Karpas-422 (cell line): ENCODE measurements around the gene PGM5. TPM values are rescaled to one million over a fixed set of nuclear protein-coding genes. Genes with fewer than 3 reads are reported as not detected.
"Not testable (repeated sequence)": the region's sequence is repeated elsewhere in the genome, so short reads cannot be mapped to it uniquely, and the experiment has no call there.

Experiments used
- DNase-seq: peaks from one replicate; pipeline ENCODE4 v3.0.0-alpha.2; 2015
- H2AFZ ChIP-seq: fragments of 200-600 bp; sonication (generic); 2 replicates; pipeline ENCODE4 v1.6.1; 2014; ENCODE audit warnings: antibody characterized with exemption, low read length, mixed read lengths
- H3K27ac ChIP-seq: fragments of 200-600 bp; sonication (generic); 2 replicates; pipeline ENCODE4 v1.5.1; 2014; ENCODE audit warnings: mild to moderate bottlenecking, low read length, moderate library complexity
- H3K27me3 ChIP-seq: fragments of 200-600 bp; sonication (generic); 2 replicates; pipeline ENCODE4 v1.6.1; 2014; ENCODE audit warnings: low read length, mixed read lengths
- H3K36me3 ChIP-seq: fragments of 200-600 bp; sonication (generic); 2 replicates; pipeline ENCODE4 v1.6.1; 2014; ENCODE audit warnings: low read length, mixed read lengths; ENCODE audit not compliant: insufficient read depth
- H3K4me1 ChIP-seq: fragments of 200-600 bp; sonication (generic); 2 replicates; pipeline ENCODE4 v1.6.1; 2014; ENCODE audit warnings: mild to moderate bottlenecking, low read length, mixed read lengths
- H3K4me2 ChIP-seq: fragments of 200-600 bp; sonication (generic); 2 replicates; pipeline ENCODE4 v1.6.1; 2014; ENCODE audit warnings: low read length, low read depth, mild to moderate bottlenecking; ENCODE audit not compliant: poor library complexity, severe bottlenecking
- H3K4me3 ChIP-seq: fragments of 200-600 bp; sonication (generic); 2 replicates; pipeline ENCODE4 v1.5.1; 2014; ENCODE audit warnings: mild to moderate bottlenecking, antibody characterized with exemption, low read length, mixed read lengths
- H3K79me2 ChIP-seq: fragments of 200-600 bp; sonication (generic); 2 replicates; pipeline ENCODE4 v1.6.1; 2014; ENCODE audit warnings: mild to moderate bottlenecking, low read length, mixed read lengths
- H3K9ac ChIP-seq: fragments of 200-600 bp; sonication (generic); 2 replicates; pipeline ENCODE4 v1.6.0; 2014; ENCODE audit warnings: low read length
- H3K9me2 ChIP-seq: fragments of 200-600 bp; sonication (generic), shearing (Covaris generic); replicated peaks from 2 replicates; pipeline ENCODE4 v1.6.0; 2014; ENCODE audit warnings: mild to moderate bottlenecking, low read length, moderate library complexity; ENCODE audit not compliant: insufficient read depth
- H3K9me3 ChIP-seq: fragments of 300-700, 200-600 bp; sonication (generic); 2 replicates; pipeline ENCODE4 v1.6.1; 2014; ENCODE audit warnings: low read length, mixed read lengths
- H4K20me1 ChIP-seq: fragments of 200-600 bp; sonication (generic); 2 replicates; pipeline ENCODE4 v1.6.1; 2014; ENCODE audit warnings: mild to moderate bottlenecking, antibody characterized with exemption, low read length, low read depth; ENCODE audit not compliant: insufficient read depth
- total RNA-seq: library from RNA; depleted of rRNA; stranded (reverse); fragments of >200 nt; shearing (Covaris generic); gene quantifications from 2 replicates; pipeline ENCODE4 v1.2.3, GENCODE V29; 2014; ENCODE audit warnings: low replicate concordance; rRNA removed

PGM5 gene
- total RNA-seq, result 0.11 TPM in 1 of 2 replicates, not detected in the other

DNA sequence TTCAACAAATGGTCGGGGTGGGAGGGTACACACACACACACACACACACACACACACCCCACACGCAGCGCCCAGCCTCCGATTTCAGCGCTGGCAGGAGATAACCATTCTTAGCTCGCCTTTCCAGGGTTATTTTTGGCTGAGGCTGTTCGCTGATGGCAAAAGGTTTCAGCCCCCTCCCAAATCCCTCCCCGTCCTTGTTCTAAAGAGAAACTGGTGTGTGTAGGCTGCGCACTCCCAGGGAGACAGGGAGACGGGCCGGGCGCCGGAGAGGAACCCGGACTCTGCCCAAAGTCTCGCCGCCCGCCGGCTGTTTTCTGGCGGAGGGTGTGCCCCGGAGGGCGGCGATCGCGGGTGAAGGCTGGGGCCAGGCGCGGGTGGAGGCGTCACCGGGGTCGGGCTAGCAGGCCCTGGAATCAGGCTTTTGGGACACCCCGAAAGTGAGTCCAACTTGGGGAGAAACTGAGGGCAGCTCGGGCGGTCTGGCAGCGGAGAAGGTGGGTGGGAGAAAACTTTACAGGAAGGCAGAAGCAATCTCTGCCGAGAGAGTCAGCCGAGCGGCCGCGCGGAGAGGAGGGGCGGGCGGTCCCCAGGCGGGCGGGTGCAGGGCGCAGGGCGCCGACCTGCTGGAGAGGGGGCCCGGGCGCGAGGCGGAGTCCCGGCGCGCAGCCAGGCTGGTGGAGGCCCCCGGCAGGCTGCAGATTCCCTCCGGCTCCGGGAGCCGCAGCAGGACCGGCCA lies at the start of gene PGM5:
TSS of gene PGM5 (plus strand) at position 232 of the 739 bp plus-strand sequence. CDS start 517 bp downstream, outside the sequence.
- H3K4me2 ChIP-seq, result not testable (repeated sequence)

GRCh38 chr9:68307127-68307526 lies 49.3 kb upstream of the PGM5 start:
- H2AFZ ChIP-seq, H3K4me1 ChIP-seq, H3K9me3 ChIP-seq, H3K79me2 ChIP-seq, H3K9ac ChIP-seq, DNase-seq, H3K4me2 ChIP-seq, H3K9me2 ChIP-seq, H4K20me1 ChIP-seq, H3K4me3 ChIP-seq, H3K27ac ChIP-seq, H3K36me3 ChIP-seq, H3K27me3 ChIP-seq: not testable (repeated sequence)

More for the DNA sequence above, at the start of gene PGM5:
- not testable (repeated sequence) for H4K20me1 ChIP-seq, H2AFZ ChIP-seq, H3K9me2 ChIP-seq, H3K9ac ChIP-seq, H3K79me2 ChIP-seq, H3K4me3 ChIP-seq, H3K4me1 ChIP-seq, H3K9me3 ChIP-seq, H3K36me3 ChIP-seq, DNase-seq, H3K27ac ChIP-seq, H3K27me3 ChIP-seq

DNA sequence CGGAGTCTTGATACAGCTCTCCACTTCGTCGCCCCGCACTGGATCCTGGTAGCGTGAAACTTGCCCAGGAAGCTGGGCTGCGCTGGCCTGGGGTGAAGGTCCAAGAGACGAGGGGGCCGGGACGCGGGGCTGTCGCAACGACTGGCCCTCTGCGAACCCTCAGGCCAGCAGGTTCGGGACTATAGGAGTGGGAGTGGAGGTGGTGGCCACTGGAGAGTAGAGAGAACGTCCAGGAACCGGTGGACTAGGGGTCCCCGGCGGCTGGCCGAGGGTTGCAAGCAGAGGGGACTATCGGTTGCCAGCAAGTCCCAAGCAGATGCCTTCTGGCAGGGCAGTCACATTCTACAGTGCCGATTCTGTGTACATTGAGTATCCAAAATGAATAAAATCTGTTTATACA lies 48.8 kb upstream of the PGM5 start:
- H3K9me2 ChIP-seq, H3K79me2 ChIP-seq, H3K4me3 ChIP-seq, H3K27ac ChIP-seq, H3K9ac ChIP-seq, H3K9me3 ChIP-seq, H3K27me3 ChIP-seq, H3K4me1 ChIP-seq, H2AFZ ChIP-seq, H3K36me3 ChIP-seq, DNase-seq, H4K20me1 ChIP-seq, H3K4me2 ChIP-seq: not testable (repeated sequence)

GRCh38 chr9:68311208-68311607 lies 45.2 kb upstream of the PGM5 start:
- H3K9me2 ChIP-seq, H4K20me1 ChIP-seq, H3K9me3 ChIP-seq, H3K4me2 ChIP-seq, DNase-seq, H3K4me3 ChIP-seq, H3K27ac ChIP-seq, H3K36me3 ChIP-seq, H3K27me3 ChIP-seq, H3K4me1 ChIP-seq, H2AFZ ChIP-seq, H3K9ac ChIP-seq, H3K79me2 ChIP-seq: not testable (repeated sequence)

DNA sequence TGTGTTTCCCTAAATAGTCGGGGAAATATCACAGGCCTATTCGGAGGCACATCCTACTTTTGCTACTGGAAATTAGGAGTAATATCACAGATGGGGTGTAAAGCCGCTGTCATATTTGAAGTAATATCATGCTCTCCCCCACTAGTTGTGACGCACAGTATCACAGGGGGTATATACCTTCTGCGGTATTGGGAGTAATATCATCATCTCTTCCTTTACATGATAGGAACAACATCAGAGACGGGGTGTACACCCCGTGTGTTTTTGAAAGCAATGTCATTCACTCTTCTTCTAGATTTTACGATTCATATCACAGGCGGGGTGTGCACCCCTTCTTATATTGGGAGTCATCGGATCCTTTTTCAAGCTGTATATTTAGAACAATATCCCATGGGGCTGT lies 38.2 kb upstream of the PGM5 start:
- not testable (repeated sequence) for H4K20me1 ChIP-seq, H3K9ac ChIP-seq, DNase-seq, H3K36me3 ChIP-seq, H3K9me2 ChIP-seq, H3K4me1 ChIP-seq, H3K79me2 ChIP-seq, H2AFZ ChIP-seq, H3K4me3 ChIP-seq, H3K9me3 ChIP-seq, H3K4me2 ChIP-seq, H3K27ac ChIP-seq, H3K27me3 ChIP-seq

DNA sequence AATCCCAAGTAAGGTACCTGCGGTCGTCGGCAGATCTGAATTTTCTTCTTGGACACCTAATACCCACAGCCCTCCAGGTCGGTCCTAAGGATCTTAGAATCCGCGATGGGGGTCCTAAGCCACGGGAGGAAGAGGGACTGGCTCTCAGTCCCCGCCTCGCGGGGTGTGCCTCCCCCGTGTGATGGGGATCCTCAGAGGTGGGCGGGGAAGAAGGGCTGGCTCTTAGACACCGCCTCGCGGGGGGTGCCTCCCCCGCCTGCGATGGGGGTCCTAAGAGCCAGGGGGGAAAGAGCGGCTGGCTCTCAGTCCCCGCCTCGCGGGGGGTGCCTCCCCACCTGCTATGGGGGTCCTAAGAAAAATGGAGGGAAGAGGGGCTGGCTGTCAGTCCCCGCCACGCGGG lies 32.7 kb upstream of the PGM5 start:
- not testable (repeated sequence) for H3K4me2 ChIP-seq, H2AFZ ChIP-seq, H3K27ac ChIP-seq, DNase-seq, H4K20me1 ChIP-seq, H3K9me3 ChIP-seq, H3K4me3 ChIP-seq, H3K36me3 ChIP-seq, H3K9ac ChIP-seq, H3K79me2 ChIP-seq, H3K27me3 ChIP-seq, H3K4me1 ChIP-seq, H3K9me2 ChIP-seq

DNA sequence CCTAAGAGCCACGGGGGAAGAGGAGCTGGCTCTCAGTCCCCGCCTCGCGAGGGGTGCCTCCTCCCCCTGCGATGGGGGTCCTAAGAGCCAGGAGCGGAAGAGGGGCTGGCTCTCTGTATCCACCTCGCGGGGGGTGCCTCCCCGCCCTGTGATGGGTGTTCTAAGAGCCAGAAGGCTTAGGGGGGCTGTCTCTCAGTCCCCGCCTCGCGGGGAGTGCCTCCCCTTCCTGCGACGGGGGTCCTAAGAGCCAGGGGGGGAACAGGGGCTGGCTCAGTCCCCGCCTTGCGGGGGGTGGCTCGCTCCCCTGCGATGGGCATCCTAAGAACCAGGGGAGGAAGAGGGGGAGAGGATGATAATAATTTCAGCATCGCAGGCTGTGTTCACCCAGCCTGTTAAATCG lies 31.9 kb upstream of the PGM5 start:
- not testable (repeated sequence) for DNase-seq, H4K20me1 ChIP-seq, H3K79me2 ChIP-seq, H3K27ac ChIP-seq, H2AFZ ChIP-seq, H3K4me2 ChIP-seq, H3K9me2 ChIP-seq, H3K27me3 ChIP-seq, H3K4me1 ChIP-seq, H3K9ac ChIP-seq, H3K9me3 ChIP-seq, H3K36me3 ChIP-seq, H3K4me3 ChIP-seq

- H3K9me2 ChIP-seq, H3K79me2 ChIP-seq, H3K4me3 ChIP-seq, H3K27me3 ChIP-seq, H3K9ac ChIP-seq, H3K4me1 ChIP-seq, H3K27ac ChIP-seq, H2AFZ ChIP-seq, DNase-seq, H3K4me2 ChIP-seq, H4K20me1 ChIP-seq, H3K36me3 ChIP-seq, H3K9me3 ChIP-seq: not testable (repeated sequence)
Observed at GRCh38 chr9:68329106-68329505, 27.3 kb upstream of the PGM5 start.
